Epidermal melanocyte (primary cell): ENCODE measurements around the gene RPN1.
"Not testable (repeated sequence)": the region's sequence is repeated elsewhere in the genome, so short reads cannot be mapped to it uniquely, and the experiment has no call there.

Experiments
- DNase-seq: peaks from one replicate; pipeline ENCODE4 v3.0.0; 2011; ENCODE audit warnings: low spot score; ENCODE audit not compliant: insufficient read length

Gene RPN1

GRCh38 chr3:128653383-128653992 is 2.9 kb upstream of the RPN1 start:
- not testable (repeated sequence) for DNase-seq

- no peak for DNase-seq
Observed at GRCh38 chr3:128648940-128649663, 1.5 kb downstream of the RPN1 start.

- DNase-seq, result no peak
Observed at GRCh38 chr3:128648402-128648801, 2.2 kb downstream of the RPN1 start.

- DNase-seq, result no peak
Observed at GRCh38 chr3:128647307-128647706, 3.3 kb downstream of the RPN1 start.

- no peak for DNase-seq
Observed at GRCh38 chr3:128634075-128634611, 16.5 kb downstream of the RPN1 start.

- DNase-seq, result no peak
Observed at GRCh38 chr3:128632301-128632700, 18.3 kb downstream of the RPN1 start.

GRCh38 chr3:128629936-128630335 is 20.7 kb downstream of the RPN1 start:
- no peak for DNase-seq

- DNase-seq, result no peak
Observed at GRCh38 chr3:128625409-128625945, 25.1 kb downstream of the RPN1 start.

GRCh38 chr3:128624526-128625138 is 26.0 kb downstream of the RPN1 start:
- no peak for DNase-seq

GRCh38 chr3:128623762-128624176 is 26.8 kb downstream of the RPN1 start:
- no peak for DNase-seq

- DNase-seq, result no peak
Observed at GRCh38 chr3:128621931-128622330, 28.7 kb downstream of the RPN1 start.

- no peak for DNase-seq
Observed at GRCh38 chr3:128621234-128621633, 29.4 kb downstream of the RPN1 start.

- no peak for DNase-seq
Observed at GRCh38 chr3:128620268-128620691, 30.3 kb downstream of the RPN1 start.

GRCh38 chr3:128619146-128619890 is 31.3 kb downstream of the RPN1 start:
- no peak for DNase-seq

GRCh38 chr3:128618398-128618726 is 32.3 kb downstream of the RPN1 start:
- DNase-seq, result no peak

- peak; percentile 96 for DNase-seq
Observed at GRCh38 chr3:128617557-128618397, 32.8 kb downstream of the RPN1 start.

- no peak for DNase-seq
Observed at GRCh38 chr3:128617270-128617556, 33.4 kb downstream of the RPN1 start.

- DNase-seq, result no peak
Observed at GRCh38 chr3:128616516-128617269, 33.9 kb downstream of the RPN1 start.

GRCh38 chr3:128614076-128614475 is 36.5 kb downstream of the RPN1 start:
- DNase-seq, result no peak
